B cell (primary cell): ENCODE data around the gene NSF. TPM values are rescaled to one million over a fixed set of nuclear protein-coding genes. Genes with fewer than 3 reads are reported as not detected.

ENCODE experiments used
- ATAC-seq: fragments of 200-7000 bp; cut with Tn5 transposase; one replicate; pipeline ENCODE4 v1.10.0; 2021; ENCODE audit warnings: low read depth, mild to moderate bottlenecking, moderate number of reproducible peaks, moderate library complexity
- CTCF ChIA-PET: fragments of 350-600 bp; sonication (Branson Sonifier 250); formaldehyde crosslinking; loops from one replicate; lab custom pipeline; 2021; ENCODE audit warnings: antibody characterized with exemption, inconsistent platforms; lab: Charles Lee
- POLR2A ChIA-PET: fragments of 350-600 bp; sonication (Branson Sonifier 250); formaldehyde crosslinking; loops from one replicate; lab custom pipeline; 2021; ENCODE audit warnings: antibody characterized with exemption; lab: Charles Lee
- DNase-seq: peaks from one replicate; pipeline ENCODE4 v3.0.0; 2013
- H2AFZ ChIP-seq: 2 replicates; pipeline ENCODE4 v1.6.1; 2012; ENCODE audit warnings: mild to moderate bottlenecking, low read depth, low read length; ENCODE audit not compliant: insufficient read depth, poor library complexity, severe bottlenecking
- H3K27ac ChIP-seq, 2 donors: 1 replicate in 1 of 2; 2 replicates in 1 of 2; pipeline ENCODE4 v1.5.1; 2012 to 2013; ENCODE audit warnings: low read length in 2 of 2, mild to moderate bottlenecking in 2 of 2, moderate library complexity in 1 of 2
- H3K27me3 ChIP-seq, 4 experiments: fragments of 200-600 bp in 1 of 4; sonication (generic) in 1 of 4; replicated peaks in 1 of 4; 1 replicate in 2 of 4; 2 replicates in 2 of 4; pipeline versions ENCODE4 v1.6.1 to v1.7.0; 2013 to 2016; ENCODE audit warnings: low read length in 3 of 4, mild to moderate bottlenecking in 2 of 4, mixed read lengths in 1 of 4, moderate library complexity in 1 of 4; ENCODE audit not compliant: insufficient read depth in 4 of 4, control insufficient read depth in 3 of 4; ENCODE audit errors: control extremely low read depth in 1 of 4
- H3K36me3 ChIP-seq, 2 experiments: replicated peaks in 1 of 2; 1 replicate in 1 of 2; 2 replicates in 1 of 2; pipeline versions ENCODE4 v1.6.1 to v1.7.1; 2013; ENCODE audit warnings: low read length in 1 of 2; ENCODE audit not compliant: insufficient read depth in 2 of 2, control insufficient read depth in 1 of 2; ENCODE audit errors: control extremely low read depth in 1 of 2, extremely low read depth in 1 of 2
- H3K4me1 ChIP-seq, 2 donors: fragments of 200-600 bp in 1 of 2; sonication (generic) in 1 of 2; 1 replicate in 1 of 2; 2 replicates in 1 of 2; pipeline versions ENCODE4 v1.5.1 to v1.6.1; 2013 to 2017; ENCODE audit warnings: low read length in 2 of 2; ENCODE audit not compliant: control insufficient read depth in 2 of 2, insufficient read depth in 2 of 2
- H3K4me2 ChIP-seq: replicated peaks from 2 replicates; pipeline ENCODE3; 2012; ENCODE audit warnings: mild to moderate bottlenecking, low read depth, low read length; ENCODE audit not compliant: poor library complexity, severe bottlenecking
- H3K4me3 ChIP-seq, 5 experiments: fragments of 200-600 bp in 1 of 5; sonication (generic) in 1 of 5; 1 replicate in 3 of 5; 2 replicates in 2 of 5; pipeline versions ENCODE4 v1.5.1 to v1.7.0; 2011 to 2016; ENCODE audit warnings: low read length in 4 of 5, mild to moderate bottlenecking in 4 of 5, low read depth in 2 of 5, control low read depth in 1 of 5, moderate library complexity in 1 of 5; ENCODE audit not compliant: insufficient read depth in 1 of 5; ENCODE audit errors: control extremely low read depth in 1 of 5, extremely low read depth in 1 of 5
- H3K79me2 ChIP-seq: fragments of 200-600 bp; sonication (generic); one replicate; pipeline ENCODE4 v1.6.0; 2016; ENCODE audit warnings: low read length; ENCODE audit not compliant: control insufficient read depth, insufficient read depth
- H3K9ac ChIP-seq: fragments of 200-600 bp; sonication (generic); 2 replicates; pipeline ENCODE4 v1.6.1; 2017; ENCODE audit warnings: mild to moderate bottlenecking, low read length, moderate library complexity
- H3K9me3 ChIP-seq, 3 donors: one replicate each; pipeline versions ENCODE4 v1.6.1 to v1.7.1; 2013; ENCODE audit warnings: low read length in 2 of 3; ENCODE audit not compliant: control insufficient read depth in 2 of 3, insufficient read depth in 1 of 3; ENCODE audit errors: control extremely low read depth in 1 of 3
- H4K20me1 ChIP-seq: 2 replicates; pipeline ENCODE4 v1.6.0; 2012; ENCODE audit warnings: mild to moderate bottlenecking, low read length; ENCODE audit not compliant: insufficient read depth, control insufficient read depth, poor library complexity, severe bottlenecking
- H3K27ac Mint-ChIP-seq: one replicate; pipeline ENCODE4 v1.8.0; 2021; ENCODE audit warnings: mixed read lengths
- H3K27me3 Mint-ChIP-seq: one replicate; pipeline ENCODE4 v1.8.0; 2021; ENCODE audit warnings: mixed read lengths
- H3K4me1 Mint-ChIP-seq: one replicate; pipeline ENCODE4 v1.8.0; 2021; ENCODE audit warnings: mixed read lengths
- H3K4me3 Mint-ChIP-seq: one replicate; pipeline ENCODE4 v1.8.0; 2021; ENCODE audit warnings: mixed read lengths
- H3K9me3 Mint-ChIP-seq: one replicate; pipeline ENCODE4 v1.8.0; 2022; ENCODE audit warnings: mixed read lengths; ENCODE audit not compliant: insufficient read depth
- EZH2 ChIP-seq: IDR thresholded peaks from 2 replicates; pipeline ENCODE4 v1.6.1; 2012; ENCODE audit warnings: borderline replicate concordance, low read depth, mild to moderate bottlenecking, moderate library complexity, low read length; ENCODE audit not compliant: insufficient read depth, poor library complexity, severe bottlenecking
- WGBS: methylation state at CpG from one replicate; pipeline ENCODE4 v1.1.5; 2013; ENCODE audit warnings: missing lambda C conversion rate; ENCODE audit not compliant: insufficient coverage; 5-methylcytosine and 5-hydroxymethylcytosine counted together
- intact Hi-C: fragments of 100-400 bp; cut with micrococcal nuclease; formaldehyde crosslinking; loops from one replicate; pipeline ENCODE4 v1.10.0; 2022
- polyA plus RNA-seq: library from polyadenylated mRNA; depleted of rRNA; stranded (reverse); fragments of >200 nt; gene quantifications from 2 replicates; pipeline ENCODE4 v1.2.3, GENCODE V29; 2012
- total RNA-seq, 2 donors: library from RNA; stranded (reverse); fragments of 120-200 nt in 1 of 2; gene quantifications; 1 replicate in 1 of 2; 2 replicates in 1 of 2; pipeline versions ENCODE4 v1.2.3 to v1.2.4, GENCODE V29; 2013 to 2022
- TF ChIP-seq, protein P1 (sequence below): fragments of 200-600 bp; IDR thresholded peaks from one replicate; pipeline ENCODE4 v1.8.0; 2022; ENCODE audit warnings: antibody characterized with exemption, mild to moderate bottlenecking

NSF gene
- total and polyA plus RNA-seq, 2 donors (not counting 1 experiment from before 2014, with no cell fraction given) = 10.9 to 91.0 TPM

DNA sequence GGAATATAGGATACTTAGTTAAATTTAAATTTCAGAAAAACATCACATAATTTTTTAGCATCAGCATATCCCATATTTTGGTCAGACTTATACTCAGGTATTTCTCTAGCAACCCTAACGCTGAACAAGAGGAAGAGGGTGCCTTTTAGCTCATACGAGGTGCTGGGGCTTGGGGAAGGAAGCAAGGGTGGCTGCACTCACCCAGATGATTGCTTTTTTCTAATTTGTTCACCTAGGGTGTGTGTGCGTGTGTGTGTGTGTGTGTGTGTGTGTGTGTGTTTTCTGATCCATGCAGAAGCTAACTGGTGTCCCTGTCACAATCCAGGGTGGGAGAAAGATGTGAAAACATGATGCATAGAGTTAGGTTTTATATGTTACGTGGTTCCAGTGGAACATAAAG lies 146.9 kb downstream of the NSF start:
- Mint-ChIP-seq H3K27me3 (no peaks in the 10 kb centered on the region), H3K9me3 (no peaks in the 10 kb centered on the region), H3K4me3 (peak overlapping the region; percentile 76), H3K27ac (peak overlapping the region; percentile 90), H3K4me1 (peaks cover 43% of the 10 kb centered on the region)
- Histone ChIP-seq H2AFZ (no peak overlapping the region), H4K20me1 (no peaks in the 10 kb centered on the region), H3K36me3 (peaks cover 4 to 8% of the 10 kb centered on the region in 2 experiments), H3K79me2 (no peaks in the 10 kb centered on the region), H3K9me3 (no peaks in the 10 kb centered on the region), H3K4me2 (peak overlapping the region; percentile 68), H3K9ac (peak overlapping the region; percentile 49), H3K27me3 (no peaks in the 10 kb centered on the region), H3K27ac (peak overlapping the region; percentile 58 to 73), H3K4me1 (peaks cover 39 to 40% of the 10 kb centered on the region in 2 donors), H3K4me3 (peak overlapping the region in 3 of 5 experiments; percentile 9 to 20 (median 13))
- POLR2A ChIA-PET = interaction anchor here (1.1 kb wide), 1 partner anchor 912 kb away, joined by 4 read pairs; the partner anchor contains the start of gene KPNB1
- intact Hi-C loops = no loop called here
- ATAC-seq (peak; percentile 85), DNase-seq (peak; percentile 85)
- 18% methylated on average over 3 of the region's 4 CpGs for WGBS
- CTCF ChIA-PET = interaction anchor here (0.6 to 1.0 kb wide), 2 partner anchors 44 to 97 kb away, joined by 3 read pairs; no protein-coding TSS in a partner anchor
- TF ChIP-seq, protein P1, sequence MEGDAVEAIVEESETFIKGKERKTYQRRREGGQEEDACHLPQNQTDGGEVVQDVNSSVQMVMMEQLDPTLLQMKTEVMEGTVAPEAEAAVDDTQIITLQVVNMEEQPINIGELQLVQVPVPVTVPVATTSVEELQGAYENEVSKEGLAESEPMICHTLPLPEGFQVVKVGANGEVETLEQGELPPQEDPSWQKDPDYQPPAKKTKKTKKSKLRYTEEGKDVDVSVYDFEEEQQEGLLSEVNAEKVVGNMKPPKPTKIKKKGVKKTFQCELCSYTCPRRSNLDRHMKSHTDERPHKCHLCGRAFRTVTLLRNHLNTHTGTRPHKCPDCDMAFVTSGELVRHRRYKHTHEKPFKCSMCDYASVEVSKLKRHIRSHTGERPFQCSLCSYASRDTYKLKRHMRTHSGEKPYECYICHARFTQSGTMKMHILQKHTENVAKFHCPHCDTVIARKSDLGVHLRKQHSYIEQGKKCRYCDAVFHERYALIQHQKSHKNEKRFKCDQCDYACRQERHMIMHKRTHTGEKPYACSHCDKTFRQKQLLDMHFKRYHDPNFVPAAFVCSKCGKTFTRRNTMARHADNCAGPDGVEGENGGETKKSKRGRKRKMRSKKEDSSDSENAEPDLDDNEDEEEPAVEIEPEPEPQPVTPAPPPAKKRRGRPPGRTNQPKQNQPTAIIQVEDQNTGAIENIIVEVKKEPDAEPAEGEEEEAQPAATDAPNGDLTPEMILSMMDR = no peak
- no peak for TF ChIP-seq EZH2

DNA sequence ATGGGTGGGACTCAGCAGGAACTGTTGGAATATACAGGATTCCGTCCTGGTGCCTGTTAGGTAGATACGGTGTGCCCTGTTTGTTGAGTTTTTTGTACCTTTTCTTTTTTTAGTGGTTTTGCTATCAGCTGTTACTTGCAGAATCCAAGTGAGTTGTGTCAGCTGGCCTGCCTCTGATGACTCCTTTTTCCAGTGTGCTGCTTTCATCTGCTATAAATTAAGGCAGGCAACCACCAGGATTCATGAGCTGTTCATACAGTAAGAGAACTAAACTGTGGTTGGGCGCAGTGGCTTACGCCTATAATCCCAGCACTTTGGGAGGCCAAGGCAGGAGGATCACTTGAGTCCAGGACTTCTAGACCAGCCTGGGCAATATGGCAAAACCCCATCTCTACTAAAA lies 148.1 kb downstream of the NSF start:
- ChIA-PET POLR2A (no interaction called here), CTCF (interaction anchor here (0.6 to 1.3 kb wide), 3 partner anchors 10 to 209 kb away, joined by 3 to 4 read pairs (median 4); no protein-coding TSS in a partner anchor)
- peaks cover 39 to 40% of the 10 kb centered on the region in 2 donors for H3K4me1 ChIP-seq
- peak overlapping the region; percentile 68 for H3K4me2 ChIP-seq
- no peak for DNase-seq
- no peaks in the 10 kb centered on the region for H3K9me3 Mint-ChIP-seq
- no peak overlapping the region for H3K4me3 Mint-ChIP-seq
- no peaks in the 10 kb centered on the region for H3K27me3 Mint-ChIP-seq
- intact Hi-C loops = no loop called here
- no peak overlapping the region for H3K9ac ChIP-seq
- H4K20me1 ChIP-seq = no peaks in the 10 kb centered on the region
- H3K27me3 ChIP-seq = no peaks in the 10 kb centered on the region
- H3K27ac ChIP-seq = no peak overlapping the region
- TF ChIP-seq EZH2 = no peak
- TF ChIP-seq, protein P1 = no peak
- H3K27ac Mint-ChIP-seq = peak overlapping the region; percentile 56
- peaks cover 2 to 3% of the 10 kb centered on the region in 2 experiments for H3K36me3 ChIP-seq
- H3K79me2 ChIP-seq = no peaks in the 10 kb centered on the region
- H2AFZ ChIP-seq = no peak overlapping the region
- H3K9me3 ChIP-seq = no peaks in the 10 kb centered on the region
- no peak for ATAC-seq
- peaks cover 46% of the 10 kb centered on the region for H3K4me1 Mint-ChIP-seq
- WGBS = 100% methylated on average over 3 of the region's 4 CpGs
- no peak overlapping the region for H3K4me3 ChIP-seq
